GM11168 (cell line): Measurements from ENCODE around the gene AOC2.

Experiments
- in situ Hi-C: fragments of 300-500 bp; cut with MboI; formaldehyde crosslinking; loops from one replicate; pipeline ENCODE4 v1.12.0; 2022; ENCODE audit warnings: low sequenced_read_pairs; ENCODE audit not compliant: unreplicated experiment

Gene AOC2

GRCh38 chr17:42844271-42844670, at the start of gene AOC2:
Gene AOC2, plus strand, starts transcription at chr17:42844580. Its CDS starts 47 bp downstream, at chr17:42844627.
- in situ Hi-C loops, result no loop called here

- in situ Hi-C loops, result no loop called here
Observed at GRCh38 chr17:42795061-42795460, 49.3 kb upstream of the AOC2 start.

- in situ Hi-C loops, result no loop called here
Observed at GRCh38 chr17:42795465-42795864, 48.9 kb upstream of the AOC2 start.

GRCh38 chr17:42796066-42796758, 48.2 kb upstream of the AOC2 start:
- in situ Hi-C loops, result no loop called here

GRCh38 chr17:42797067-42798007, 47.0 kb upstream of the AOC2 start:
- in situ Hi-C loops, result no loop called here

- in situ Hi-C loops, result no loop called here
Observed at GRCh38 chr17:42798011-42798382, 46.4 kb upstream of the AOC2 start.

GRCh38 chr17:42798383-42799380, 45.7 kb upstream of the AOC2 start, which contains the start of the genes CNTD1 and COA3:
Gene CNTD1, plus strand, starts transcription at chr17:42798861. Its CDS starts 207 bp downstream, at chr17:42799068.
Gene COA3, minus strand, starts transcription at chr17:42798704. Its CDS starts 23 bp downstream, at chr17:42798681.
- in situ Hi-C loops, result no loop called here

GRCh38 chr17:42803074-42803883, 41.1 kb upstream of the AOC2 start:
- in situ Hi-C loops, result no loop called here

GRCh38 chr17:42804918-42805367, 39.4 kb upstream of the AOC2 start:
- in situ Hi-C loops, result no loop called here

- in situ Hi-C loops, result no loop called here
Observed at GRCh38 chr17:42806249-42806648, 38.1 kb upstream of the AOC2 start.

- in situ Hi-C loops, result no loop called here
Observed at GRCh38 chr17:42809250-42809649, 35.1 kb upstream of the AOC2 start.

GRCh38 chr17:42814633-42815399, 29.6 kb upstream of the AOC2 start:
- in situ Hi-C loops, result no loop called here

GRCh38 chr17:42817866-42818265, 26.5 kb upstream of the AOC2 start:
- in situ Hi-C loops, result no loop called here

- in situ Hi-C loops, result no loop called here
Observed at GRCh38 chr17:42818379-42818778, 26.0 kb upstream of the AOC2 start.

GRCh38 chr17:42819939-42820535, 24.3 kb upstream of the AOC2 start:
- in situ Hi-C loops, result no loop called here

GRCh38 chr17:42821176-42821575, 23.2 kb upstream of the AOC2 start:
- in situ Hi-C loops, result no loop called here

GRCh38 chr17:42827472-42827871, 16.9 kb upstream of the AOC2 start:
- in situ Hi-C loops, result no loop called here

GRCh38 chr17:42830971-42831370, 13.4 kb upstream of the AOC2 start:
- in situ Hi-C loops, result loop anchor here (5.0 kb wide), 1 partner anchor 99 kb away; no protein-coding TSS in a partner anchor
